ENCODE data around the gene KLHL18.

- TF ChIP-seq POLR2AphosphoS5 (IDR thresholded peaks at IDR 0.05; ENCODE audit: borderline replicate concordance, low read depth, low read length) (no peak), EZH2 (IDR thresholded peaks at IDR 0.05) (no peak)
Measured at GRCh38 chr3:47339951-47340350, 57.2 kb downstream of the KLHL18 start.
